Measurements from ENCODE around the gene MYBPC3. TPM values are rescaled to one million over a fixed set of nuclear protein-coding genes. Genes with fewer than 3 reads are reported as not detected.
"Not testable (repeated sequence)": the region's sequence is repeated elsewhere in the genome, so short reads cannot be mapped to it uniquely, and the experiment has no call there.

Gene MYBPC3
- polyA plus RNA-seq, 3 donors from 2014 or later, result not detected

GRCh38 chr11:47348131-47348802 lies 4.2 kb downstream of the MYBPC3 start:
- no peak for DNase-seq
- no peaks in the 10 kb centered on the region for H3K9me3 Mint-ChIP-seq
- H3K27ac Mint-ChIP-seq, result no peak overlapping the region
- no peaks in the 10 kb centered on the region for H3K4me1 Mint-ChIP-seq
- no peak overlapping the region for H3K4me3 Mint-ChIP-seq
- H3K36me3 Mint-ChIP-seq, result no peaks in the 10 kb centered on the region
- peaks cover 0 to 2% (median 0%) of the 10 kb centered on the region in 3 donors for H3K27me3 Mint-ChIP-seq (ENCODE audit: low read depth in 3 of 3)

GRCh38 chr11:47347137-47347536 lies 5.4 kb downstream of the MYBPC3 start:
- Mint-ChIP-seq H3K27ac (no peak overlapping the region), H3K36me3 (no peaks in the 10 kb centered on the region)

GRCh38 chr11:47345890-47346563 lies 6.5 kb downstream of the MYBPC3 start:
- Mint-ChIP-seq H3K27me3 (ENCODE audit: low read depth in 3 of 3) (peaks cover 0 to 2% (median 2%) of the 10 kb centered on the region in 3 donors), H3K4me3 (no peak overlapping the region), H3K9me3 (no peaks in the 10 kb centered on the region), H3K4me1 (no peaks in the 10 kb centered on the region), H3K36me3 (no peaks in the 10 kb centered on the region), H3K27ac (no peak overlapping the region)
- no peak for DNase-seq

More at GRCh38 chr11:47347137-47347536, 5.4 kb downstream of the MYBPC3 start:
- Mint-ChIP-seq H3K9me3 (no peaks in the 10 kb centered on the region), H3K4me3 (no peak overlapping the region), H3K4me1 (no peaks in the 10 kb centered on the region), H3K27me3 (ENCODE audit: low read depth in 3 of 3) (peaks cover 0 to 2% (median 0%) of the 10 kb centered on the region in 3 donors)
- DNase-seq, result no peak

GRCh38 chr11:47342854-47343253 lies 9.6 kb downstream of the MYBPC3 start:
- Mint-ChIP-seq H3K27me3 (ENCODE audit: low read depth in 3 of 3) (peaks cover 0 to 3% (median 2%) of the 10 kb centered on the region in 3 donors), H3K4me3 (no peak overlapping the region), H3K9me3 (no peaks in the 10 kb centered on the region), H3K4me1 (no peaks in the 10 kb centered on the region), H3K27ac (no peak overlapping the region), H3K36me3 (no peaks in the 10 kb centered on the region)
- DNase-seq, result no peak

GRCh38 chr11:47342036-47342803 lies 10.3 kb downstream of the MYBPC3 start:
- Mint-ChIP-seq H3K27ac (peak overlapping the region in 1 of 6 donors; percentile 68), H3K36me3 (no peaks in the 10 kb centered on the region), H3K4me1 (no peaks in the 10 kb centered on the region), H3K27me3 (ENCODE audit: low read depth in 3 of 3) (peaks cover 0 to 3% (median 2%) of the 10 kb centered on the region in 3 donors), H3K4me3 (no peak overlapping the region), H3K9me3 (no peaks in the 10 kb centered on the region)
- DNase-seq, result no peak

- H3K27ac Mint-ChIP-seq, result no peak overlapping the region
- H3K4me3 Mint-ChIP-seq, result no peak overlapping the region
These were observed 11.3 kb downstream of the MYBPC3 start for GRCh38 chr11:47340980-47341775.

GRCh38 chr11:47340010-47340409 lies 12.5 kb downstream of the MYBPC3 start:
- no peak overlapping the region for H3K27ac Mint-ChIP-seq
- no peaks in the 10 kb centered on the region for H3K9me3 Mint-ChIP-seq
- H3K36me3 Mint-ChIP-seq, result no peaks in the 10 kb centered on the region
- no peak overlapping the region for H3K4me3 Mint-ChIP-seq
- peaks cover 0 to 3% (median 2%) of the 10 kb centered on the region in 3 donors for H3K27me3 Mint-ChIP-seq (ENCODE audit: low read depth in 3 of 3)
- H3K4me1 Mint-ChIP-seq, result no peaks in the 10 kb centered on the region
- no peak for DNase-seq

More at GRCh38 chr11:47340980-47341775, 11.3 kb downstream of the MYBPC3 start:
- Mint-ChIP-seq H3K4me1 (no peaks in the 10 kb centered on the region), H3K27me3 (ENCODE audit: low read depth in 3 of 3) (peaks cover 0 to 3% (median 2%) of the 10 kb centered on the region in 3 donors), H3K36me3 (no peaks in the 10 kb centered on the region), H3K9me3 (no peaks in the 10 kb centered on the region)
- no peak for DNase-seq

- Mint-ChIP-seq H3K36me3 (no peaks in the 10 kb centered on the region), H3K4me3 (no peak overlapping the region), H3K4me1 (no peaks in the 10 kb centered on the region), H3K9me3 (no peaks in the 10 kb centered on the region), H3K27ac (no peak overlapping the region), H3K27me3 (ENCODE audit: low read depth in 3 of 3) (peaks cover 0 to 2% (median 1%) of the 10 kb centered on the region in 3 donors)
- DNase-seq, result no peak
These were observed 13.9 kb downstream of the MYBPC3 start for GRCh38 chr11:47338396-47339241.

- Mint-ChIP-seq H3K27ac (no peak overlapping the region), H3K9me3 (no peaks in the 10 kb centered on the region), H3K4me1 (no peaks in the 10 kb centered on the region), H3K36me3 (no peaks in the 10 kb centered on the region), H3K27me3 (ENCODE audit: low read depth in 3 of 3) (peaks cover 0 to 2% (median 1%) of the 10 kb centered on the region in 3 donors), H3K4me3 (no peak overlapping the region)
- DNase-seq, result no peak
These were observed 15.1 kb downstream of the MYBPC3 start for GRCh38 chr11:47337229-47337924.

GRCh38 chr11:47336595-47336994 lies 15.9 kb downstream of the MYBPC3 start:
- no peak overlapping the region for H3K4me3 Mint-ChIP-seq
- H3K36me3 Mint-ChIP-seq, result no peaks in the 10 kb centered on the region
- no peaks in the 10 kb centered on the region for H3K4me1 Mint-ChIP-seq
- H3K9me3 Mint-ChIP-seq, result no peaks in the 10 kb centered on the region
- H3K27ac Mint-ChIP-seq, result no peak overlapping the region
- DNase-seq, result no peak
- H3K27me3 Mint-ChIP-seq (ENCODE audit: low read depth in 3 of 3), result peaks cover 0 to 1% (median under 1%) of the 10 kb centered on the region in 3 donors

GRCh38 chr11:47335733-47336132 lies 16.8 kb downstream of the MYBPC3 start:
- Mint-ChIP-seq H3K9me3 (no peaks in the 10 kb centered on the region), H3K27ac (no peak overlapping the region), H3K4me1 (no peaks in the 10 kb centered on the region), H3K4me3 (no peak overlapping the region), H3K27me3 (ENCODE audit: low read depth in 3 of 3) (peaks cover 0 to 3% (median 1%) of the 10 kb centered on the region in 3 donors), H3K36me3 (no peaks in the 10 kb centered on the region)
- no peak for DNase-seq

GRCh38 chr11:47334699-47335411 lies 17.6 kb downstream of the MYBPC3 start:
- H3K4me3 Mint-ChIP-seq; H3K27me3 Mint-ChIP-seq (ENCODE audit: low read depth in 3 of 3): not testable (repeated sequence)

More at GRCh38 chr11:47334699-47335411, 17.6 kb downstream of the MYBPC3 start:
- not testable (repeated sequence) for DNase-seq, H3K9me3 Mint-ChIP-seq, H3K4me1 Mint-ChIP-seq, H3K36me3 Mint-ChIP-seq, H3K27ac Mint-ChIP-seq
